Measurements from ENCODE around the gene PILRB. TPM values are rescaled to one million over a fixed set of nuclear protein-coding genes. Genes with fewer than 3 reads are reported as not detected.
"Not testable (repeated sequence)": the region's sequence is repeated elsewhere in the genome, so short reads cannot be mapped to it uniquely, and the experiment has no call there.

Gene PILRB
- total and polyA plus RNA-seq, 7 donors, result 11.2 to 19.2 (median 13.4) TPM

GRCh38 chr7:100348805-100349204 lies 9.1 kb upstream of the PILRB start:
- ATAC-seq, result no peak
- Histone ChIP-seq H3K4me1 (peaks cover 9% of the 10 kb centered on the region), H3K4me3 (no peak overlapping the region), H3K9me3 (no peaks in the 10 kb centered on the region), H3K36me3 (ENCODE audit: insufficient read depth in 1 of 2, low read depth in 1 of 2) (peaks cover 0 to 88% of the 10 kb centered on the region in 2 donors), H3K27ac (no peak overlapping the region), H3K27me3 (ENCODE audit: insufficient read depth in 3 of 3, low read length in 2 of 3) (no peaks in the 10 kb centered on the region)
- intact Hi-C loops (cut with DNase I), result loop anchor here (10.0 kb wide), 3 partner anchors 74 to 134 kb away; partner anchors contain the start of gene PVRIG (in 1 of the 2)
- DNase-seq, result no peak
- TF ChIP-seq, protein P1, sequence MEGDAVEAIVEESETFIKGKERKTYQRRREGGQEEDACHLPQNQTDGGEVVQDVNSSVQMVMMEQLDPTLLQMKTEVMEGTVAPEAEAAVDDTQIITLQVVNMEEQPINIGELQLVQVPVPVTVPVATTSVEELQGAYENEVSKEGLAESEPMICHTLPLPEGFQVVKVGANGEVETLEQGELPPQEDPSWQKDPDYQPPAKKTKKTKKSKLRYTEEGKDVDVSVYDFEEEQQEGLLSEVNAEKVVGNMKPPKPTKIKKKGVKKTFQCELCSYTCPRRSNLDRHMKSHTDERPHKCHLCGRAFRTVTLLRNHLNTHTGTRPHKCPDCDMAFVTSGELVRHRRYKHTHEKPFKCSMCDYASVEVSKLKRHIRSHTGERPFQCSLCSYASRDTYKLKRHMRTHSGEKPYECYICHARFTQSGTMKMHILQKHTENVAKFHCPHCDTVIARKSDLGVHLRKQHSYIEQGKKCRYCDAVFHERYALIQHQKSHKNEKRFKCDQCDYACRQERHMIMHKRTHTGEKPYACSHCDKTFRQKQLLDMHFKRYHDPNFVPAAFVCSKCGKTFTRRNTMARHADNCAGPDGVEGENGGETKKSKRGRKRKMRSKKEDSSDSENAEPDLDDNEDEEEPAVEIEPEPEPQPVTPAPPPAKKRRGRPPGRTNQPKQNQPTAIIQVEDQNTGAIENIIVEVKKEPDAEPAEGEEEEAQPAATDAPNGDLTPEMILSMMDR (IDR thresholded peaks at IDR 0.05), result no peak

GRCh38 chr7:100349757-100350156 lies 8.2 kb upstream of the PILRB start:
- no peak overlapping the region for H3K4me3 ChIP-seq
- H3K27ac ChIP-seq, result no peak overlapping the region
- peaks cover 0 to 92% of the 10 kb centered on the region in 2 donors for H3K36me3 ChIP-seq (ENCODE audit: insufficient read depth in 1 of 2, low read depth in 1 of 2)
- ATAC-seq, result no peak
- H3K9me3 ChIP-seq, result no peaks in the 10 kb centered on the region
- H3K27me3 ChIP-seq (ENCODE audit: insufficient read depth in 3 of 3, low read length in 2 of 3), result no peaks in the 10 kb centered on the region
- TF ChIP-seq, protein P1 (IDR thresholded peaks at IDR 0.05), result no peak
- 93 to 96% (median 95%) methylated on average over 6 of the region's 6 CpGs for WGBS, 3 donors
- DNase-seq, result peak in 1 of 2 donors; percentile 8
- intact Hi-C loops (cut with DNase I), result loop anchor here (10.0 kb wide), 3 partner anchors 75 to 135 kb away; partner anchors contain the start of gene PVRIG (in 1 of the 2)
- peaks cover 2% of the 10 kb centered on the region for H3K4me1 ChIP-seq

- Histone ChIP-seq H3K27me3 (ENCODE audit: insufficient read depth in 3 of 3, low read length in 2 of 3) (no peaks in the 10 kb centered on the region), H3K4me3 (no peak overlapping the region), H3K9me3 (no peaks in the 10 kb centered on the region), H3K4me1 (no peaks in the 10 kb centered on the region), H3K27ac (no peak overlapping the region), H3K36me3 (ENCODE audit: insufficient read depth in 1 of 2, low read depth in 1 of 2) (peaks cover 3 to 98% of the 10 kb centered on the region in 2 donors)
- ATAC-seq (no peak), DNase-seq (peak in 1 of 2 donors; percentile 40)
- intact Hi-C loops (cut with DNase I), result no loop called here
- TF ChIP-seq, protein P1 (IDR thresholded peaks at IDR 0.05), result no peak
- 91% methylated on average over 4 to 6 of the region's 6 CpGs for WGBS, 3 donors
Observed at GRCh38 chr7:100351657-100352058, 6.3 kb upstream of the PILRB start.

GRCh38 chr7:100352230-100352781 lies 5.6 kb upstream of the PILRB start:
- H3K27me3 ChIP-seq (ENCODE audit: insufficient read depth in 3 of 3, low read length in 2 of 3); ATAC-seq; H3K27ac ChIP-seq; intact Hi-C loops (cut with DNase I); H3K9me3 ChIP-seq; H3K4me3 ChIP-seq; H3K4me1 ChIP-seq: not testable (repeated sequence)
- H3K36me3 ChIP-seq (ENCODE audit: insufficient read depth in 1 of 2, low read depth in 1 of 2), result peaks cover 5 to 98% of the 10 kb centered on the region in 2 donors
- WGBS, 3 donors, result 85 to 90% (median 89%) methylated on average over 16 to 18 of the region's 18 CpGs
- DNase-seq, result peak in 1 of 2 donors; percentile 20

- Histone ChIP-seq H3K4me3 (no peak overlapping the region), H3K9me3 (no peaks in the 10 kb centered on the region), H3K27me3 (ENCODE audit: insufficient read depth in 3 of 3, low read length in 2 of 3) (no peaks in the 10 kb centered on the region), H3K36me3 (ENCODE audit: insufficient read depth in 1 of 2, low read depth in 1 of 2) (peaks cover 5 to 98% of the 10 kb centered on the region in 2 donors), H3K27ac (no peak overlapping the region), H3K4me1 (no peaks in the 10 kb centered on the region)
- TF ChIP-seq, protein P1 (IDR thresholded peaks at IDR 0.05), result no peak
- no peak for ATAC-seq
- 86 to 95% (median 87%) methylated on average over 13 to 16 of the region's 16 CpGs for WGBS, 3 donors
- peak in 1 of 2 donors; percentile 48 for DNase-seq
- intact Hi-C loops (cut with DNase I), result no loop called here
Observed at GRCh38 chr7:100352984-100353684, 4.8 kb upstream of the PILRB start.

Data from psoas muscle (tissue), 8 donors.